ENCODE measurements around the gene FGD2.
"Not testable (repeated sequence)": the region's sequence is repeated elsewhere in the genome, so short reads cannot be mapped to it uniquely, and the experiment has no call there.

The FGD2 gene

DNA sequence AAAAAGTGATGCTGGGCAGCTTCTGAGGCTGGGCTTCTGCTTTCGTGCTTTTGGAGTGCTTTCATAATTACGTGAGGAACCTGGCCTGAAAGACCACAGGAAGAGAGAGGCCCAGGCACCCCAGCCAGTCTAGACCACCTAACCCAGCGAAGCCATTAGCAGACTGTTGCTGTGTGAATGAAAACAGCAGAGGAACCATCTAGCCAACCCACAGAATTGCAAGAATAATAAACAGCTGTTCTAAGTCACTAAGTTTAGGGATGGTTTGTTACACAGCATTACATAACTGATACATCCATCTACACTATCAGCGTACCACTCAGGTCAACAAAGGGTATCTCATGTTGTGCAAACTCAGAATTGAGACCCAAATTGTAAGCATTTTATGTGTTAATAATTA is 34.5 kb downstream of the FGD2 start:
- TF ChIP-seq EZH2 (IDR thresholded peaks at IDR 0.05; ENCODE audit: borderline replicate concordance, low read length): no peak
- TF ChIP-seq, protein P1, sequence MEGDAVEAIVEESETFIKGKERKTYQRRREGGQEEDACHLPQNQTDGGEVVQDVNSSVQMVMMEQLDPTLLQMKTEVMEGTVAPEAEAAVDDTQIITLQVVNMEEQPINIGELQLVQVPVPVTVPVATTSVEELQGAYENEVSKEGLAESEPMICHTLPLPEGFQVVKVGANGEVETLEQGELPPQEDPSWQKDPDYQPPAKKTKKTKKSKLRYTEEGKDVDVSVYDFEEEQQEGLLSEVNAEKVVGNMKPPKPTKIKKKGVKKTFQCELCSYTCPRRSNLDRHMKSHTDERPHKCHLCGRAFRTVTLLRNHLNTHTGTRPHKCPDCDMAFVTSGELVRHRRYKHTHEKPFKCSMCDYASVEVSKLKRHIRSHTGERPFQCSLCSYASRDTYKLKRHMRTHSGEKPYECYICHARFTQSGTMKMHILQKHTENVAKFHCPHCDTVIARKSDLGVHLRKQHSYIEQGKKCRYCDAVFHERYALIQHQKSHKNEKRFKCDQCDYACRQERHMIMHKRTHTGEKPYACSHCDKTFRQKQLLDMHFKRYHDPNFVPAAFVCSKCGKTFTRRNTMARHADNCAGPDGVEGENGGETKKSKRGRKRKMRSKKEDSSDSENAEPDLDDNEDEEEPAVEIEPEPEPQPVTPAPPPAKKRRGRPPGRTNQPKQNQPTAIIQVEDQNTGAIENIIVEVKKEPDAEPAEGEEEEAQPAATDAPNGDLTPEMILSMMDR (IDR thresholded peaks at IDR 0.05; ENCODE audit: low read length): no peak
- Histone ChIP-seq H4K20me1 (ENCODE audit: insufficient read depth, low read length) (no peaks in the 10 kb centered on the region), H3K4me1 (ENCODE audit: insufficient read depth, low read length, severe bottlenecking) (peaks cover 6% of the 10 kb centered on the region), H3K27ac (ENCODE audit: low read depth, low read length, poor library complexity, severe bottlenecking) (no peak overlapping the region), H3K79me2 (ENCODE audit: insufficient read depth, low read length) (no peaks in the 10 kb centered on the region), H3K4me3 (ENCODE audit: low read depth, low read length, poor library complexity, severe bottlenecking) (no peak overlapping the region), H3K9me3 (ENCODE audit: low read length) (no peaks in the 10 kb centered on the region), H3K4me2 (ENCODE audit: low read length) (no peak overlapping the region), H3K9me2 (ENCODE audit: low read depth, low read length) (no peaks in the 10 kb centered on the region), H3K36me3 (ENCODE audit: insufficient read depth, low read length) (no peaks in the 10 kb centered on the region), H2AFZ (ENCODE audit: low read length) (no peak overlapping the region), H3F3A (ENCODE audit: insufficient read depth, low read length) (peaks cover 3% of the 10 kb centered on the region; the same call in 1 of the 2 replicates), H3K27me3 (ENCODE audit: insufficient read depth, low read length) (no peaks in the 10 kb centered on the region), H3K9ac (ENCODE audit: low read length) (no peak overlapping the region)

- peaks cover 3% of the 10 kb centered on the region; the same call in 1 of the 2 replicates for H3F3A ChIP-seq (ENCODE audit: insufficient read depth, low read length)
- H3K79me2 ChIP-seq (ENCODE audit: insufficient read depth, low read length): no peaks in the 10 kb centered on the region
- no peaks in the 10 kb centered on the region for H4K20me1 ChIP-seq (ENCODE audit: insufficient read depth, low read length)
- H3K4me3 ChIP-seq (ENCODE audit: low read depth, low read length, poor library complexity, severe bottlenecking): no peak overlapping the region
- H3K4me1 ChIP-seq (ENCODE audit: insufficient read depth, low read length, severe bottlenecking): peaks cover 11% of the 10 kb centered on the region
- H3K9me3 ChIP-seq (ENCODE audit: low read length): no peaks in the 10 kb centered on the region
- no peaks in the 10 kb centered on the region for H3K9me2 ChIP-seq (ENCODE audit: low read depth, low read length)
- no peak overlapping the region for H3K4me2 ChIP-seq (ENCODE audit: low read length)
- no peak for TF ChIP-seq EZH2 (IDR thresholded peaks at IDR 0.05; ENCODE audit: borderline replicate concordance, low read length)
- TF ChIP-seq, protein P1 (IDR thresholded peaks at IDR 0.05; ENCODE audit: low read length): no peak
- H3K27me3 ChIP-seq (ENCODE audit: insufficient read depth, low read length): no peaks in the 10 kb centered on the region
- no peaks in the 10 kb centered on the region for H3K36me3 ChIP-seq (ENCODE audit: insufficient read depth, low read length)
- no peak overlapping the region for H3K27ac ChIP-seq (ENCODE audit: low read depth, low read length, poor library complexity, severe bottlenecking)
- no peak overlapping the region for H2AFZ ChIP-seq (ENCODE audit: low read length)
- H3K9ac ChIP-seq (ENCODE audit: low read length): no peak overlapping the region
Measured at GRCh38 chr6:37041521-37041920, 36.1 kb downstream of the FGD2 start.

DNA sequence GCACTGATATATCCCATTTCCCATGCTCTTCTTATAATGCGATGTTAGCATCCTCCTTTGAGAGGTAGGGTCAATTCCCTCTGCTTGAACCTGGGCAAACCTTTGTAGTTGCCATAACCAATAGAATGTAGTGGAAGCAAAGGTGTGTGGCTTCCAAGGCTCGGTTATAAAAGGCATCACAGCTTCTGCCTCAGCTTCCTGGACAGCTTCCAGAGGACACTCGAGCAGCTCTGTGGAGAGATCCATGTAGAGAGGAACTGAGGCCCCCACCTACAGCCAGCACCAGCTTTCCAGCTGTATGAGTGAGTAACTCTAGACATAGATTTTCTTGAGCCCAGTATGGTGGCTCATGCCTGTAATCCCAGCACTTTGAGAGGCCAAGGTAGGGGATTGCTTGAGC is 36.7 kb downstream of the FGD2 start:
- Histone ChIP-seq H3K4me3 (ENCODE audit: low read depth, low read length, poor library complexity, severe bottlenecking) (no peak overlapping the region), H3K9ac (ENCODE audit: low read length) (no peak overlapping the region), H3K27ac (ENCODE audit: low read depth, low read length, poor library complexity, severe bottlenecking) (no peak overlapping the region), H3K79me2 (ENCODE audit: insufficient read depth, low read length) (no peaks in the 10 kb centered on the region), H3K4me2 (ENCODE audit: low read length) (no peak overlapping the region), H3K36me3 (ENCODE audit: insufficient read depth, low read length) (no peaks in the 10 kb centered on the region), H4K20me1 (ENCODE audit: insufficient read depth, low read length) (no peaks in the 10 kb centered on the region), H2AFZ (ENCODE audit: low read length) (no peak overlapping the region), H3K27me3 (ENCODE audit: insufficient read depth, low read length) (no peaks in the 10 kb centered on the region), H3K9me2 (ENCODE audit: low read depth, low read length) (no peaks in the 10 kb centered on the region), H3K4me1 (ENCODE audit: insufficient read depth, low read length, severe bottlenecking) (peaks cover 16% of the 10 kb centered on the region), H3F3A (ENCODE audit: insufficient read depth, low read length) (peaks cover 3% of the 10 kb centered on the region; the same call in 1 of the 2 replicates), H3K9me3 (ENCODE audit: low read length) (no peaks in the 10 kb centered on the region)
- TF ChIP-seq, protein P1 (IDR thresholded peaks at IDR 0.05; ENCODE audit: low read length): no peak
- TF ChIP-seq EZH2 (IDR thresholded peaks at IDR 0.05; ENCODE audit: borderline replicate concordance, low read length): no peak

DNA sequence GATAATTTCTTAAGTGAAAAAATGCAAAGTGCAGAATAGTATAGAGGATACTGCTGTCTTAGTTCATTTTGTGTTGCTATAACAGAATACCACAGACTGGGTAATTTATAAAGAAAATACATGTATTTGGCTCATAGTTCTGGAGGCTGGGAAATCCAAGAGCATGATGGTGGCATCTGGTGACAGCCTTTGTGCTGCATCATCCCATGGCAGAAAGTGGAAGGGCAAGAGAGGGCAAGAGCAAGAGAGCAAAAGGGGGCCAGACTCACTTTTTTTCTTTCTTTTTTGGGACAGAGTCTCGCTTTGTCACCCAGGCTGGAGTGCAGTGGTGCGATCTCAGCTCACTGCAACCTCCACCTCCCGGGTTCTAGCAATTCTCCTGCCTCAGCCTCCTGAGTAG is 37.6 kb downstream of the FGD2 start:
- H3K79me2 ChIP-seq (ENCODE audit: insufficient read depth, low read length); H4K20me1 ChIP-seq (ENCODE audit: insufficient read depth, low read length); H3K9ac ChIP-seq (ENCODE audit: low read length); H3K36me3 ChIP-seq (ENCODE audit: insufficient read depth, low read length); H3K27ac ChIP-seq (ENCODE audit: low read depth, low read length, poor library complexity, severe bottlenecking); H3F3A ChIP-seq (ENCODE audit: insufficient read depth, low read length); H3K27me3 ChIP-seq (ENCODE audit: insufficient read depth, low read length); H3K4me3 ChIP-seq (ENCODE audit: low read depth, low read length, poor library complexity, severe bottlenecking); H3K4me2 ChIP-seq (ENCODE audit: low read length); H3K9me3 ChIP-seq (ENCODE audit: low read length); H2AFZ ChIP-seq (ENCODE audit: low read length); H3K9me2 ChIP-seq (ENCODE audit: low read depth, low read length): not testable (repeated sequence)
- H3K4me1 ChIP-seq (ENCODE audit: insufficient read depth, low read length, severe bottlenecking): peaks cover 26% of the 10 kb centered on the region

All from OCI-LY1 (cell line).